Ectodermal cell (in vitro differentiated cells): Measurements from ENCODE around the gene COBLL1.
"Not testable (repeated sequence)": the region's sequence is repeated elsewhere in the genome, so short reads cannot be mapped to it uniquely, and the experiment has no call there.

Source experiments
- H3K27ac ChIP-seq: 2 replicates; pipeline ENCODE4 v1.7.0; 2013; ENCODE audit warnings: mild to moderate bottlenecking, low read depth, low read length; ENCODE audit not compliant: insufficient read depth, poor library complexity, severe bottlenecking
- H3K27me3 ChIP-seq: 2 replicates; pipeline ENCODE4 v1.7.0; 2013; ENCODE audit warnings: mild to moderate bottlenecking, low read length; ENCODE audit not compliant: insufficient read depth, control insufficient read depth, poor library complexity, severe bottlenecking
- H3K36me3 ChIP-seq: one replicate; pipeline ENCODE4 v1.7.0; 2013; ENCODE audit warnings: low read length; ENCODE audit not compliant: control insufficient read depth, insufficient read depth
- H3K4me1 ChIP-seq: one replicate; pipeline ENCODE4 v1.7.0; 2013; ENCODE audit warnings: low read length; ENCODE audit not compliant: control insufficient read depth, insufficient read depth
- H3K4me3 ChIP-seq: 2 replicates; pipeline ENCODE4 v1.7.0; 2013; ENCODE audit warnings: low read depth, low read length, control low read depth; ENCODE audit not compliant: insufficient read depth
- H3K9me3 ChIP-seq: 2 replicates; pipeline ENCODE4 v1.7.0; 2013; ENCODE audit warnings: mild to moderate bottlenecking, low read length, moderate library complexity; ENCODE audit not compliant: control insufficient read depth
- WGBS, 2 experiments: methylation state at CpG; one replicate each; pipeline ENCODE4 v1.1.7; 2013; ENCODE audit warnings: missing lambda C conversion rate in 2 of 2; 5-methylcytosine and 5-hydroxymethylcytosine counted together

Gene COBLL1

DNA sequence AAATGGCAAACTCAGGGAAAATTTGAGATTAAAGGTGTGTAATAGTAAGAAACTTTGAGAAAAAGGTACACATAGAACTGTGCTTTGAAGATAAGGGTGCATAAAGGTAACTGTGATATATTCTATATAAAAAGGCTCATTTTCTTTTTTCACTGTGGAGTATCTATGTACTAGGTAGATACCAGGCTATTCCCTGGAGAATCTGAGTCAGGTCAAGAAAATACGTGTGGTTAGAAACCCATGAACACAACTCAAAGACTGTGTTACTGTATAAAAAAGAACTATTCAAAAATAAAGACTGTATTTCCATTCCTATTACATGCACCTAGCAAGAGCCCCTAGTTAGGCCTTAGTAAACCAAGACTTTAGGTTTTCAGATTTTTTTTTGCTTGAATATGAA is 120.2 kb downstream of the COBLL1 start:
- Histone ChIP-seq H3K9me3 (no peaks in the 10 kb centered on the region), H3K36me3 (no peaks in the 10 kb centered on the region), H3K4me3 (no peak overlapping the region), H3K27me3 (no peaks in the 10 kb centered on the region), H3K27ac (no peak overlapping the region), H3K4me1 (no peaks in the 10 kb centered on the region)
- 89% methylated on average over 1 of the region's 1 CpG; no CpG with 5 or more reads in 1 of the 2 experiments for WGBS, 2 experiments

DNA sequence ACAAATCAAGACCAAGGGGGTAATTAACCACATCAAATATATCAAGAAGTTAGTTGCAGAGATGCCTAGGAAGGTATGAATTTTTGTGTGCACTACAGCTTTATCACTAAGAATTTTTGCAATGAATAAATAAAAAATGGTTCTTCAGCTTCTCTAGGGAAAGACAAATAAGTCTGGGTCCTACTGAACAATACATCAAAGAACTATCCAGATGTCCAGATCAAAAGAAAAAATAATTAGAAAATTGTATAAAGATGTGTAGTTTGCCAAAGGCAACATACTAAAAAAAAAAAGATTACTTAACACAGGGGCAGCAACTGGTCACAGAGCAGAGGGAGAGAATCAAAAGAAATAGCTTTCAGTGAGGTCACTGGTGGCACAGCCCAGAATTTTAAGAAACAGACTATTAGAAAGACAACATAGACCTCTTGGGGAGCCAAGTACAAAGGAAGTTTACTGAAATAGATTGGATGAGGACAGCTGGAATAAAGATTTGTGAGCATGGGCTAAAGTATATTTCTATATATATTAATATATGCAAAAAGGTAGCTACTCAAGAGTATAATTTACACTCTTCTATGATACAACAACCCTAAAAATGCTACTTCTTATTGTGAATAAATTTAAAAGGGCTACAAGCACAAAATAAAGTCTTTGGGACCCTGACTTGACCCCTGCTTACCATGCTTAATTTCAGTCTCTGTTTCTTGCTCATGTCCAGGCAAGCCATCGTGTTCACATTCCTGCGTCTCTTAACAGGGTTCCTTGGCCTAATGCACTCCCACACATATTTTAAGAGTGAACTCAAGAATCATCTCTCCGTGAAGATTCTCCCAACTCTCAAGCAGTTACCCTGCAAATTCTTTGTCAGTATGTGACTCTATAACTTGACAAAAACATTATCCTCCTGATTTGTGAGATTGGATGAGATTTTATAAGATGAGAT is 121.4 kb downstream of the COBLL1 start:
- Histone ChIP-seq H3K27ac (no peak overlapping the region), H3K4me1 (no peaks in the 10 kb centered on the region), H3K27me3 (no peaks in the 10 kb centered on the region), H3K36me3 (no peaks in the 10 kb centered on the region), H3K9me3 (no peaks in the 10 kb centered on the region), H3K4me3 (no peak overlapping the region)
- 86 to 93% methylated on average over 3 of the region's 3 CpGs for WGBS, 2 experiments

DNA sequence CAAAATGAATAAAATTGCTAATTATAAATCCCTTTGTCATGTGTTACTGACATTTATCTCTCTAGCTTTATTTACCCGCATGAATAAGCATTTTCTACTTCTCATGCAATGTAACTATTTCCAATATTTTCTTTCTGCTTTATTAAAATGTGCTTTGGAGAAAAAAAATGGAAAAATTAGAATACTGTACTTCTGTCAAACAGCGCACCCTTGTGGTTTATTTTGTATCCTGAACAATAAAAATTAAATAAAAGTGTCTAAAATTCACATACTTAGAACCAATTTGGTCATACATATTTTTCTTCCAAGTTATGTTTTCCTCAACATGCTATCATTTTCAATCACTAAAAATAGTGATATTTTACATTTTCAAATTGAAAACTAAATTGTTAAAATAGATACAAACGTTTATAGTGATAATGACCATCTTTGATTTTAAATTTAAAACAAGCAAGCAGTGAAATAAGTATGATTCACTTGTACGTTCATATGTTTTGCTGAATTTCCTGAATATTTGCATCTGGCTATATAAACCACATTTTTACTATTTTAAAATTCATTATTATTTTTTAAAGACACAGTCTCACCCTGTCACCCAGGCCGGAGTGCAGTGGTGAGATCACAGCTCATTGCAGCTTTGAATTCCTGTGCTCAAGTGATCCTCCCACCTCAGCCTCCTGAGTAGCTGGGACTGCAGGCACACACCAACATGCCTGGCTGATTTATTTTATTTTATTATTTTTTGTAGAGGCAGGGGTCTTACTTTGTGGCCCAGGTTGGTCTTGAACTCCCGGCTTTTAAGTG is 124.4 kb downstream of the COBLL1 start:
- no peaks in the 10 kb centered on the region for H3K4me1 ChIP-seq
- H3K9me3 ChIP-seq: no peaks in the 10 kb centered on the region
- 86 to 92% methylated on average over 2 to 5 of the region's 6 CpGs for WGBS, 2 experiments
- no peak overlapping the region for H3K4me3 ChIP-seq
- H3K36me3 ChIP-seq: no peaks in the 10 kb centered on the region
- H3K27ac ChIP-seq: no peak overlapping the region
- H3K27me3 ChIP-seq: no peaks in the 10 kb centered on the region

DNA sequence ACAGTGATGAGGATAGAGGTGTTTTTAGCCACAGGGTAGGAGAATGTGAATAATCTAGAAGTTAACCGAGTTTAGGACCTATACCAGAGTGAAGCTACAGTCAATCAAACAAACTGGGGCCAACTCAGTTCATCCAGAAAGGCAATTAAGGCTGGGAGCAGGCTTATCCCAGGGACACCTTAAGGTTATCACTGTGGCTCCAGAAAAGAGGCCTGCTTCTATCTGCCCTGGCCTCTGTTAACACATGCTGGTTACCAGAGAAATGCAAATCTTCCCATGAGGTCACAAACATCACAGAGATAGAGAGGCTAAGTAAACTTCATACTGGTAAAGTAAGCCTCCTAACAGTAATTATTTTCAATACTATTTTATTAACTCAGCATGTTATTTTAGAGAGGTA is 127.2 kb downstream of the COBLL1 start:
- Histone ChIP-seq H3K27ac (no peak overlapping the region), H3K27me3 (no peaks in the 10 kb centered on the region), H3K36me3 (no peaks in the 10 kb centered on the region), H3K4me3 (no peak overlapping the region), H3K9me3 (no peaks in the 10 kb centered on the region), H3K4me1 (no peaks in the 10 kb centered on the region)
- 78 to 84% methylated on average over 1 of the region's 1 CpG for WGBS, 2 experiments

DNA sequence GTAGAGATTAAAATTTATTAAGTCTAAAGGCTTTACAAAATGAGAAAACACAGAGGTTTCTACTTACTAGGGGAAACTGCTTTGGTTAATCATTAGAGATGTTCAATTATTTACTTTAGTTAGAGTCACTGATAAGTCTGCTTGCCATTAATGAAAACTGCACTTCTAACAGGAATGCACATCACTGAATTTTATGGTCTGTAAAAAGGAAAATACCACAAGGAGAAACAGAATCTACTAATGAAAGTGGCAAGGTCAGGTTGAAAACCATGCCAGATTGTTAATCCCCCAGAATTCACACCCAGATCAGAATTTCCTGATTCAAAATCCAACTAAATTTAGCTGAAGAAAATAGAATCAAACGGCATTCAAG is 129.9 kb downstream of the COBLL1 start:
- Histone ChIP-seq H3K27me3 (no peaks in the 10 kb centered on the region), H3K9me3 (no peaks in the 10 kb centered on the region), H3K4me1 (no peaks in the 10 kb centered on the region), H3K27ac (no peak overlapping the region), H3K4me3 (no peak overlapping the region), H3K36me3 (no peaks in the 10 kb centered on the region)
- no CpG with 5 or more reads among the region's 1 CpG for WGBS, 2 experiments

DNA sequence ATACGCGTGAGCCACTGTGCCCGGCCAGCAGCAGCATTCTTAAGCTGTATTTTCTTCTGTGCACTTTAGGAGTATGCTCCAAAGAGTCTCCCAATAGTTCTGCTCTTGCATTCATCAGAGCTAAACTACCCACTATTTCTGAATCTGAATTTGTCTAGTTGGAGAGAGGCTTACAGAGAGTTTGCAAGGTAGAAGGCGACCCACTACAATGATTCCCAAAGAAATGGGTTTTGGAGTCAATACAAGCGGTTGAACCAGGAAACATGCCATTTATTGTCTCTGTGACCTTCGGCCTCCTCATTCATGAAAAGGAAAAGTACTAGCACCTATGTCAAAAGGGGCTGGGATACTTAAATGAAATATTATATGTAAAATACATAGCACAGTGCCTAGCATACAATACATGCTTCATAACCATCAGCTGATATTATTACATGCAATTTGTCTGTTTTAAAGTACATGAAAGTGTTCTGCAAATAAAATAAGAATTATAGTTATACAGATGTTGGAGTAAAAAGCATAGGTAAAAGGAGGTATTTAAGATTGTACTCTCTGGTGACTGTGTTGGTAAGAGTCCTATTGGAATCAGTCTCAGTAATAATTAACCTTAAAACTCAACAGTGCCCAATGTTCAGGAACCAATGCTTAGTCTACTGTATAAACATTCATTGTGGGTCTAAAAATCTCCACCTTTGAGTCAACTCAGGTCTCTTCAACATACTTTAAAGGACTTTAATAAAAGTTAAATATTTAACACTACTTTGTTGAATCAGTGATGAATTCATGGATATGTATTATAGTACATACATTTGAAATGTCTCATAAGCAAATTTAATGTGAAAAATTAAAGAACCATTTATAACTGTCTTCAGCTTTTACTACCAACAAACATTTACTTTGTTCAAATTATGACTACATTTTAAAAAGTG is 130.5 kb downstream of the COBLL1 start:
- Histone ChIP-seq H3K4me3 (no peak overlapping the region), H3K36me3 (no peaks in the 10 kb centered on the region), H3K27ac (no peak overlapping the region), H3K4me1 (no peaks in the 10 kb centered on the region), H3K27me3 (no peaks in the 10 kb centered on the region), H3K9me3 (no peaks in the 10 kb centered on the region)
- WGBS, 2 experiments: 93 to 97% methylated on average over 6 of the region's 6 CpGs

DNA sequence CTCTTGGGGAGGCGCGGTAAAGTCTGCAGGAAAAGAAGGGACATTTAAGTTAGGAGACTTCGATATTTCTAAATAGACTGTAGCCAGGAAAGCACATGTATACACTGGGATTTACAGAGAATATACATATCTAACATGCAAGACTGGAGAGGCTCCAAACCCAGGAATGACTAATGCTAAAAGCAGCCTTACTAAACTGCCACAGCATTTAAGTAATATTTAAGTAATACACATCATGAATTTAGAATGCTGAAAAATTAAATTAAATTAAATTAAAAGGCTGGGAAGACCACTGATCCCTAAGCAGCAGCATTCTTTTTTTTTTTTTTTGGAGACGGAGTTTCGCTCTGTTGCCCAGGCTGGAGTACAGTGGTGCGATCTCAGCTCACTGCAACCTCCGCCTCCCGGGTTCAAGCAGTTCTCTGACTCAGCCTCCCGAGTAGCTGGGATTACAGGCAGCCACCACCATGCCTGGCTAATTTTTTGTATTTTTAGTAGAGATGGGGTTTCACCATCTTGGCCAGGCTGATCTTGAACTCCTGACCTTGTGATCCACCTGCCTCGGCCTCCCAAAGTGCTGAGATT is 131.3 kb downstream of the COBLL1 start:
- WGBS, 2 experiments: 93 to 98% methylated on average over 10 of the region's 10 CpGs
- H3K4me1 ChIP-seq, H3K36me3 ChIP-seq, H3K4me3 ChIP-seq, H3K9me3 ChIP-seq, H3K27ac ChIP-seq, H3K27me3 ChIP-seq: not testable (repeated sequence)

DNA sequence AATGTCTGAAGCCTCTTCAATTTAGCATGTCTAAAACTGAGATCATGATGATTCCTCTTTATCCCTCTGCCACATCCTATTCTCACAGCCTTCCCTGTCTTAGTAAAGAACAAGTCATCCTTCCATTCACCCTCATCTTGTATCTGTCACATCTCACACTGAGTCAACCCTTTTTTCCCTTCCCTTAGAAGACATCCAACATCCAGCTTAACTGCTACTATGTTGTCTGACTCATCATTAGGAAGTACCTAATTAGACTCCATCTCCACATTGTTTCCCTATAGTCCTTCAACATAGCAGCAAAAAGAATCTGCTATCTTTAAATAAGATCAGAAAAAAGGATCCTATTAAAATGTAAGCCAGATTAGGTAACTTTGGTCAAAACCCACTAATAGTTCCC is 135.1 kb downstream of the COBLL1 start:
- Histone ChIP-seq H3K4me1 (no peaks in the 10 kb centered on the region), H3K27ac (no peak overlapping the region), H3K9me3 (no peaks in the 10 kb centered on the region), H3K4me3 (no peak overlapping the region), H3K36me3 (no peaks in the 10 kb centered on the region), H3K27me3 (no peaks in the 10 kb centered on the region)

DNA sequence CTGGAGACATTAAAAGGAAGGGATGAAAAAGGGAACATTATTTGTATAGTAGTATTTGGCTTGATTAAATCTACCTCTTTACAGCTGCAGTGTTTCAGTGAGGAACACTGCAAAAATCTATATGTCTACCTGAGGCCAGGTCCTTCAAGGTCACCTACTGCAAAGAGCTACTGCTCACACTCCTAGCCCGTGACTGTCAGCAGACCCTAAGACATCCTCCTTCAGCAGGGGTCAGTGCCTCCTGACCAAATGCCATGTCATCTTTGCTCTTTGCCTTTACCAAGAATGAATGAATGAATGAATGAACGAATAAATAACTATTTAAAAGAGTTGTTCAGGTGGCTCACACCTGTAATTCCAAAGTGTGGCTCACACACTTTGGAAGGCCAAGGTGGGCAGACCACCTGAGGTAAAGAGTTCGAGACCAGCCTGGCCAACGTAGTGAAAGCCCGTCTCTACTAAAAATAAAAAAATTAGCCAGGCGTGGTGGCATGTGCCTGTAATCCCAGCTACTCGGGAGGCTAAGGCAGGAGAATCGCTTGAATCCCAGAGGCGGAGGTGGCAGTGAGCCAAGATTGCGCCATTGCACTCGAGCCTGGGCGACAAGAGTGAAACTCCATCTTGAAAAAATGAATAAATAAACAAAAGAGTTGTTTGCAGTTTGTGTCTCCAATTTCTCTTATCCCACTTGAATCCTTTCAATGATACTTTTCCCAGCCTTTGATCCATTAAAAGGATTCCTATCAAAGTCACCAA is 136.0 kb downstream of the COBLL1 start:
- Histone ChIP-seq H3K27ac (no peak overlapping the region), H3K9me3 (no peaks in the 10 kb centered on the region)
- 94 to 95% methylated on average over 12 of the region's 12 CpGs for WGBS, 2 experiments

More for the DNA sequence above, 136.0 kb downstream of the COBLL1 start:
- Histone ChIP-seq H3K4me3 (no peak overlapping the region), H3K4me1 (no peaks in the 10 kb centered on the region), H3K27me3 (no peaks in the 10 kb centered on the region), H3K36me3 (no peaks in the 10 kb centered on the region)
